ENCODE results near the gene EIF4E3. TPM values are rescaled to one million over a fixed set of nuclear protein-coding genes. Genes with fewer than 3 reads are reported as not detected.

The EIF4E3 gene
- total RNA-seq, 4 donors from 2014 or later, result 11.2 to 23.8 (median 16.0) TPM

DNA sequence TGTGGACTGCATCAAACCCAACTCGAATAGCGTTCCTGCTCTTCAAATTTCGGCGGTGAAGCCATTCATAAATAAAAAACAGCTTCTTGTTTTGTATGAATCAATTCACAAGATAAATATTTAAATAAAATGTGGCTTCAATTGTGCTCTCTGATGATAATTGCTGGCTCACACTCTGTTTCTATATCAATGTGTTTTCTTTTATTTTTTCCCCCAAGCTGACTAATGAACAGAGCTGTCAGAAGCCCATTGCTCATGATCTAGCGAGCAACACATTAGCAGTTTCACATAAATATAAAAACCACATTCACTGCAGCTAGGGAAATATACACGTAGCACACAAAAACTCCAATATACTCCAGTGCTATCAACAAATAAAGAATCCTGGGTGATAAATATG is 96.7 kb downstream of the EIF4E3 start:
- no peak overlapping the region for H3K4me3 ChIP-seq
- peaks cover 0 to 10% (median 0%) of the 10 kb centered on the region in 4 donors for H3K4me1 ChIP-seq
- H3K9me3 ChIP-seq, result no peaks in the 10 kb centered on the region
- no peak overlapping the region for H3K27ac ChIP-seq
- TF ChIP-seq CTCF (IDR thresholded peaks at IDR 0.05) (no peak), EP300 (IDR thresholded peaks at IDR 0.05) (no peak), POLR2A (IDR thresholded peaks at IDR 0.05) (no peak)
- no peaks in the 10 kb centered on the region for H3K36me3 ChIP-seq
- no peaks in the 10 kb centered on the region for H3K27me3 ChIP-seq
- DNase-seq (ENCODE audit: low spot score in 2 of 2), result no peak
- WGBS, 2 donors, result 73 to 79% methylated on average over 6 of the region's 6 CpGs

DNA sequence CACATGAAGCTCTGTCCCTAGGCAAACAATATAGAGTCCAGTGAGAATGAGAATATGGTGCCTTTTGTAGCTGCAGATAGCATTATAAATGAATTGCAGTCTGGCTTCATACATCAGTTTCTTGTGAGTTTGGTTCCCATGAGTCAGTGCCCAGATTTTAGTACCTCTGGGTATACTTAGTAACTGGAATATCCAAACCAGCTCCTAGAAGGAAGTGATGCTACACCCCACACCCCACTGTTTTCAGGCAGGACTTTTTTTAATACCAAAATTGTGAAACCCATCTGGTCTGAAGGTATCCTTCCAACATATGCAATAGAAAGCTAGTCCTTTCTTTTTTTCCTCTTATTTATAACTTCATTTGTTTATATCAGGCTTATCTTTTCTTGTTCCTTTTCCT is 99.5 kb downstream of the EIF4E3 start:
- H3K27ac ChIP-seq, result no peak overlapping the region
- no peak overlapping the region for H3K4me3 ChIP-seq
- no peaks in the 10 kb centered on the region for H3K27me3 ChIP-seq
- DNase-seq (ENCODE audit: low spot score in 2 of 2), result no peak
- peaks cover 0 to 10% (median 0%) of the 10 kb centered on the region in 4 donors for H3K4me1 ChIP-seq
- no peaks in the 10 kb centered on the region for H3K9me3 ChIP-seq
- no peak for TF ChIP-seq CTCF (IDR thresholded peaks at IDR 0.05)
- no peak for TF ChIP-seq POLR2A (IDR thresholded peaks at IDR 0.05)
- no peak for TF ChIP-seq EP300 (IDR thresholded peaks at IDR 0.05)
- H3K36me3 ChIP-seq, result no peaks in the 10 kb centered on the region

Other genes starting within 250 kb of the EIF4E3 start
- gene FOXP1, start 141.7 kb downstream of the EIF4E3 start, total RNA-seq, result 100 to 1,000 TPM in 1 of 4 donors, 10 to 100 TPM in 3; 86.4 to 107 (median 93.8) TPM
- 1 to 10 TPM; 2.9 to 6.9 (median 4.0) TPM for gene GPR27, start 28.5 kb upstream of the EIF4E3 start, total RNA-seq
- gene PROK2, start 59.7 kb upstream of the EIF4E3 start, total RNA-seq, result under 1 TPM in 1 of 4 donors, not detected in 3; 0.21 TPM